Measurements from ENCODE around the gene CPVL.

Gene CPVL

DNA sequence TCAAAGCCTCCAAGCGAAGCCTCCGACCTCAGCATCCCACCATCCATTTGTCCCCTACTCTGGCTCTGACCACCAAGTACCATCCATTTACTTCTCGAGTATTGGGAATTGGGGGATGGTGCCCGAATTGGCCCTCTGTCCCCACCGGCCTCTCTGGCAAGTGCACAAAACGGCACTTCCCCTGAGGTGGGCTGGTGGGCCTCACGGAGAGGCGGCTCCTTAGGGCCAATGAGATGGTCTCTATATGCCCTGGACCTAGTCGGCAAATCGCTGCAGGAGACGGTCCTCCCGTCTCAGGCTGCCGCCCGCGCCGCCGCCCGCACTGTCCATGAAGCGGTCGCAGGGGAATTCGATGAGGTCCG is 191.0 kb downstream of the CPVL start:
- no peak for TF ChIP-seq CTCF (IDR thresholded peaks at IDR 0.05; ENCODE audit: low read depth, low read length)
- no peak overlapping the region for H3K4me3 ChIP-seq (ENCODE audit: low read depth, low read length)

GRCh38 chr7:28954946-28955345 is 191.4 kb downstream of the CPVL start:
- no peak for TF ChIP-seq CTCF (IDR thresholded peaks at IDR 0.05; ENCODE audit: low read depth, low read length)
- H3K4me3 ChIP-seq (ENCODE audit: low read depth, low read length), result no peak overlapping the region

DNA sequence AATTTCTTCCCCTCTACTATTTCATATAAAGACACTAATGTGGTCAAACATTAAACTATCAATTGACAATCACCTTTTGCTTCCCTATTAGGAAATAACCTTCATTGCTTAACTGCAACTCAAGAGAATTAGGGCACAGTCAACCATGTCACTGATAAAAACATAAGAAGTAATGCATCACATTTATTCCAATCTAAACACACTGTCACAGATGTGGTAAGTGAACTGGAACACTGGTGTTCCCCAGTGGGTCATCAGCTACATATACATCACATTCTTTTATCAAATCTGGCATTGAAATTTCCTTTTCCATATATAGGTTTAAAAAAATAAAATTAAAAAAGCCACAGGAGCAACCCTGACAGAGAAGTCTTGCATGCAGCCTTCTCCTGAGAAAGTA is 191.9 kb downstream of the CPVL start:
- no peak for TF ChIP-seq CTCF (IDR thresholded peaks at IDR 0.05; ENCODE audit: low read depth, low read length)
- no peak overlapping the region for H3K4me3 ChIP-seq (ENCODE audit: low read depth, low read length)

DNA sequence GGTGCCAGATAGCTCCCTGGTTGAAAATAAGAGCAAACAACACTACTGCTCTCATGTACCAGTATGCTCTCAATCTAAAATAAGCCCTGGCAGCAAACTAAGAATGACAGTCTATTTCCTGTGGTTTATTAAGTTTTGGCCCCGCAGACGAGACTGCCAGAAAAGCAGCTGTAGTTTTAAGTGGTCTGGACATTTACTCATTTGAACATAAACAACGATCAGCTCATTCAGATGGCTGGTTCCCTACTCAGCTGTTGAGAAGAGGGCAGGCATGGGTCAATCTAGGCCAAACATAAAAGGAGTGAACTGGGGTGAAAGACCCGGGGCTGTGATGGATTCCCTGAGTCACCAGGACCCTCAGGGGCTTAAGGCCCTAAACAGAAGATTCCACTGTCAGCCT is 192.7 kb downstream of the CPVL start:
- no peak for TF ChIP-seq CTCF (IDR thresholded peaks at IDR 0.05; ENCODE audit: low read depth, low read length)
- no peak overlapping the region for H3K4me3 ChIP-seq (ENCODE audit: low read depth, low read length)
